GM12878 (cell line): Measurements from ENCODE around the gene FAM120AOS. TPM values are rescaled to one million over a fixed set of nuclear protein-coding genes. Genes with fewer than 3 reads are reported as not detected.

ENCODE experiments used
- ATAC-seq: fragments of 200-7000 bp; cut with Tn5 transposase; 3 replicates; pipeline ENCODE4 v1.9.1; 2020; ENCODE audit warnings: mild to moderate bottlenecking, moderate library complexity
- BruUV-seq: library from RNA; stranded (reverse); fragments of 400-500 nt; replicated peaks from 2 replicates; lab custom pipeline; 2021; lab: Mats Ljungman, UMichigan
- CTCF ChIA-PET: fragments of 300-600 bp; sonication (Branson Sonifier 250); formaldehyde crosslinking; extraction: SDS; loops from one replicate; lab custom pipeline; 2021; ENCODE audit warnings: inconsistent platforms; lab: Yijun Ruan, JAX
- POLR2A ChIA-PET: fragments of 350-600 bp; formaldehyde crosslinking; extraction: SDS; loops from one replicate; lab custom pipeline; 2021; ENCODE audit warnings: inconsistent platforms; lab: Charles Lee
- RAD21 ChIA-PET: fragments of 300-600 bp; sonication (Branson Sonifier 250); formaldehyde crosslinking; loops from one replicate; lab custom pipeline; 2023; ENCODE audit warnings: antibody characterized with exemption; ENCODE audit not compliant: unreplicated experiment; lab: Charles Lee
- SMC1A ChIA-PET: fragments of 300-600 bp; sonication (Branson Sonifier 250); formaldehyde crosslinking; loops from one replicate; lab custom pipeline; 2023; ENCODE audit not compliant: unreplicated experiment, uncharacterized antibody; lab: Charles Lee
- DNase-seq: peaks from one replicate; pipeline ENCODE4 v3.0.0-alpha.2; 2011; ENCODE audit warnings: low read depth, low spot score
- FAIRE-seq: peaks from 3 replicates; lab custom pipeline; 2011; peaks lifted over from hg19 to GRCh38; lab: Jason Lieb, UNC
- H2AFZ ChIP-seq: 2 replicates; pipeline ENCODE4 v1.6.0; 2011; ENCODE audit warnings: low read depth, low read length, control low read depth; ENCODE audit not compliant: control insufficient read depth
- H3K27ac ChIP-seq: 2 replicates; pipeline ENCODE4 v1.5.1; 2011; ENCODE audit warnings: control low read depth; ENCODE audit not compliant: control insufficient read depth, insufficient read depth
- H3K27me3 ChIP-seq, 2 experiments: replicated peaks in 1 of 2; 2 replicates each; pipeline versions ENCODE4 v1.6.0 to v1.6.1; 2011; ENCODE audit warnings: low read length in 1 of 2; ENCODE audit not compliant: control insufficient read depth in 2 of 2, insufficient read depth in 2 of 2
- H3K36me3 ChIP-seq, 2 experiments: 2 replicates each; pipeline ENCODE4 v1.5.1; 2011; ENCODE audit warnings: low read length in 1 of 2; ENCODE audit not compliant: control insufficient read depth in 2 of 2, insufficient read depth in 2 of 2
- H3K4me1 ChIP-seq: 2 replicates; pipeline ENCODE4 v1.6.1; 2011; ENCODE audit warnings: mild to moderate bottlenecking, low read length, moderate library complexity, mixed read lengths; ENCODE audit not compliant: control insufficient read depth, insufficient read depth
- H3K4me2 ChIP-seq: 2 replicates; pipeline ENCODE4 v1.6.0; 2011; ENCODE audit warnings: control low read depth; ENCODE audit not compliant: control insufficient read depth, insufficient read depth
- H3K4me3 ChIP-seq: fragments of 200-600 bp; sonication (generic); 2 replicates; pipeline ENCODE4 v1.5.1; 2016
- H3K79me2 ChIP-seq: 2 replicates; pipeline ENCODE4 v1.6.0; 2011; ENCODE audit warnings: low read length; ENCODE audit not compliant: control insufficient read depth, insufficient read depth
- H3K9ac ChIP-seq: 2 replicates; pipeline ENCODE4 v1.8.0; 2011; ENCODE audit warnings: low read length, control low read depth, mixed read lengths; ENCODE audit not compliant: control insufficient read depth, insufficient read depth
- H3K9me3 ChIP-seq: replicated peaks from 3 replicates; pipeline ENCODE4 v1.5.1; 2011; ENCODE audit warnings: mild to moderate bottlenecking, low read length; ENCODE audit not compliant: control insufficient read depth, insufficient read depth
- H4K20me1 ChIP-seq: 2 replicates; pipeline ENCODE4 v1.6.0; 2011; ENCODE audit not compliant: control insufficient read depth, insufficient read depth
- ATF2 ChIP-seq: IDR thresholded peaks from 2 replicates; pipeline ENCODE4 v1.6.1; 2012; ENCODE audit warnings: low read length, inconsistent platforms
- CEBPZ ChIP-seq: fragments of 150-350 bp; IDR thresholded peaks from 2 replicates; pipeline ENCODE4 v1.6.1; 2016; ENCODE audit warnings: low read depth, low read length
- EZH2 ChIP-seq: IDR thresholded peaks from 2 replicates; pipeline ENCODE4 v1.6.1; 2012; ENCODE audit warnings: low read depth, mild to moderate bottlenecking, control low read depth, inconsistent platforms, low read length, borderline replicate concordance; ENCODE audit not compliant: control insufficient read depth
- GABPA ChIP-seq: IDR thresholded peaks from 2 replicates; pipeline ENCODE4 v1.6.1; 2014; ENCODE audit warnings: antibody characterized with exemption, low read depth, mild to moderate bottlenecking, inconsistent platforms
- LARP7 ChIP-seq: fragments of 450-650 bp; IDR thresholded peaks from 2 replicates; pipeline ENCODE4 v1.6.1; 2017; ENCODE audit warnings: mild to moderate bottlenecking
- MAX ChIP-seq: IDR thresholded peaks from 2 replicates; pipeline ENCODE4 v1.6.1; 2012; ENCODE audit warnings: low read depth, low read length, improper control_type of control experiment
- MTA2 ChIP-seq: fragments of 450-650 bp; IDR thresholded peaks from 2 replicates; pipeline ENCODE4 v1.6.1; 2016; ENCODE audit warnings: low read depth, mild to moderate bottlenecking, moderate library complexity
- MYB ChIP-seq: fragments of 150-350 bp; IDR thresholded peaks from 2 replicates; pipeline ENCODE4 v1.6.1; 2014; ENCODE audit warnings: mild to moderate bottlenecking, low read depth, low read length, borderline replicate concordance
- NR2C1 ChIP-seq: fragments of 450-650 bp; IDR thresholded peaks from 2 replicates; pipeline ENCODE4 v1.6.1; 2017; ENCODE audit warnings: antibody characterized with exemption, mild to moderate bottlenecking, moderate library complexity
- RAD21 ChIP-seq: IDR thresholded peaks from 2 replicates; pipeline ENCODE4 v1.6.1; 2011; ENCODE audit warnings: mild to moderate bottlenecking, low read depth, low read length, moderate library complexity; ENCODE audit not compliant: insufficient read depth
- STAT3 ChIP-seq: IDR thresholded peaks from 2 replicates; pipeline ENCODE4 v1.6.1; 2011; ENCODE audit warnings: low read depth, low read length, improper control_type of control experiment
- SUPT20H ChIP-seq: IDR thresholded peaks from 2 replicates; pipeline ENCODE4 v1.6.1; 2011; ENCODE audit warnings: low read depth, mild to moderate bottlenecking, low read length, moderate library complexity, borderline replicate concordance; ENCODE audit not compliant: control insufficient read depth
- TAF1 ChIP-seq: IDR thresholded peaks from 2 replicates; pipeline ENCODE4 v1.6.1; 2011; ENCODE audit warnings: mild to moderate bottlenecking, low read depth, low read length, borderline replicate concordance
- TCF7 ChIP-seq: IDR thresholded peaks from 2 replicates; pipeline ENCODE4 v1.6.1; 2014; ENCODE audit warnings: antibody characterized with exemption, borderline replicate concordance
- WRNIP1 ChIP-seq: IDR thresholded peaks from 2 replicates; pipeline ENCODE4 v1.6.1; 2011; ENCODE audit warnings: low read depth, low read length, improper control_type of control experiment, borderline replicate concordance
- ZNF217 ChIP-seq: fragments of 450-650 bp; IDR thresholded peaks from 2 replicates; pipeline ENCODE4 v1.6.1; 2017; ENCODE audit warnings: antibody characterized with exemption, mild to moderate bottlenecking
- ZNF622 ChIP-seq: fragments of 450-650 bp; IDR thresholded peaks from 2 replicates; pipeline ENCODE4 v1.6.1; 2017; ENCODE audit warnings: mild to moderate bottlenecking, inconsistent platforms
- WGBS: methylation state at CpG from one replicate; pipeline ENCODE4 v1.1.6; 2016; ENCODE audit warnings: low lambda C conversion rate; ENCODE audit not compliant: insufficient replicate concordance, insufficient coverage; ENCODE audit errors: missing lambda C conversion rate; 5-methylcytosine and 5-hydroxymethylcytosine counted together
- in situ Hi-C: fragments of 300-500 bp; cut with MboI; formaldehyde crosslinking; loops from 9 replicates; pipeline ENCODE4 v1.14.3; 2018; ENCODE audit warnings: mixed read lengths
- intact Hi-C: fragments of 100-400 bp; cut with micrococcal nuclease; formaldehyde crosslinking; loops from one replicate; pipeline ENCODE4 v1.14.2; 2022; ENCODE audit not compliant: unreplicated experiment
- polyA plus RNA-seq, 11 experiments: library from polyadenylated mRNA; depleted of rRNA in 4 of 11; unstranded in 6 of 11; stranded (reverse) in 5 of 11; fragments of >200 nt; fragmentation: Nextera tagmentation in 4 of 11; fragmentation: Illumina TruSeq in 1 of 11; extraction: Ambion mirVana in 4 of 11; extraction: Trizol in 1 of 11; gene quantifications; 1 replicate in 1 of 11; 2 replicates in 10 of 11; pipeline versions ENCODE4 v1.2.1 to v1.2.3, GENCODE V29; 2011 to 2016; ENCODE audit warnings: inconsistent platforms in 2 of 11, missing spikeins in 2 of 11, low read depth in 1 of 11
- total RNA-seq, 4 experiments: library from RNA; depleted of rRNA in 3 of 4; stranded (reverse); fragments of >200 nt in 3 of 4; fragmentation: Illumina TruSeq in 1 of 4; extraction: Trizol in 1 of 4; gene quantifications; 2 replicates each; pipeline versions ENCODE4 v1.2.1 to v1.2.3, GENCODE V29; 2013 to 2021

Gene FAM120AOS
- total and polyA plus RNA-seq, 10 of the 15 experiments (the other 5 are each of a cell fraction or from before 2014, with no cell fraction given): 15.9 to 55.1 (median 34.6) TPM

- RAD21 ChIA-PET: interaction anchor here (1.1 to 1.3 kb wide), 3 partner anchors 12 to 97 kb away, joined by 3 to 4 read pairs (median 4); partner anchors contain the start of gene FAM120AOS
- Histone ChIP-seq H3K4me1 (peaks cover 25% of the 10 kb centered on the region), H3K36me3 (peaks cover 3 to 8% of the 10 kb centered on the region in 2 experiments; a peak in 2 of 4 replicates), H3K9ac (no peak overlapping the region), H3K9me3 (no peaks in the 10 kb centered on the region), H3K4me2 (peak overlapping the region; percentile 1), H2AFZ (no peak overlapping the region), H3K27me3 (no peaks in the 10 kb centered on the region), H3K79me2 (peaks cover 78% of the 10 kb centered on the region), H3K4me3 (0 out of 2 replicates have a peak overlapping the region, but pooled peaks have one; percentile 19), H4K20me1 (no peaks in the 10 kb centered on the region), H3K27ac (peak overlapping the region; percentile 14; the same call in 1 of the 2 replicates)
- SMC1A ChIA-PET: interaction anchor here (1.1 to 3.6 kb wide), 4 partner anchors 8 to 21 kb away, joined by 3 to 17 read pairs (median 11); partner anchors contain the start of gene FAM120AOS
- no TSS peak for BruUV-seq
- POLR2A ChIA-PET: interaction anchor here (0.8 to 1.2 kb wide), 3 partner anchors 11 to 17 kb away, joined by 3 to 5 read pairs (median 5); partner anchors contain the start of genes FAM120A and FAM120AOS
- CTCF ChIA-PET: interaction anchor here (1.4 to 1.9 kb wide), 2 partner anchors 15 to 98 kb away, joined by 4 to 9 read pairs; partner anchors contain the start of gene FAM120AOS
- DNase-seq: no peak
- intact Hi-C loops (no loop called here), in situ Hi-C loops (no loop called here)
- FAIRE-seq: no peak
- 70% methylated on average over 5 of the region's 5 CpGs for WGBS
- ATAC-seq: peak; percentile 40
- TF ChIP-seq TCF7: no peak
- TF ChIP-seq LARP7: no peak
- TF ChIP-seq ZNF217: no peak
- no peak for TF ChIP-seq WRNIP1
- TF ChIP-seq MAX: no peak
- no peak for TF ChIP-seq ZNF622
- TF ChIP-seq GABPA: no peak
- no peak for TF ChIP-seq MTA2
- TF ChIP-seq ATF2: no peak
- TF ChIP-seq EZH2: no peak
- TF ChIP-seq SUPT20H: no peak
- TF ChIP-seq TAF1: no peak
- no peak for TF ChIP-seq RAD21
- no peak for TF ChIP-seq CEBPZ
- no peak for TF ChIP-seq MYB
- TF ChIP-seq NR2C1: no peak
- TF ChIP-seq STAT3: no peak
These were observed 15.5 kb upstream of the FAM120AOS start for GRCh38 chr9:93468763-93469456.
